GDM1 (cell line): ENCODE measurements around the gene SCAMP1.
"Not testable (repeated sequence)": the region's sequence is repeated elsewhere in the genome, so short reads cannot be mapped to it uniquely, and the experiment has no call there.

Experiments used
- DNase-seq: peaks from one replicate; lab custom pipeline; 2025; lab: John Stamatoyannopoulos, UW

The SCAMP1 gene, protein sequence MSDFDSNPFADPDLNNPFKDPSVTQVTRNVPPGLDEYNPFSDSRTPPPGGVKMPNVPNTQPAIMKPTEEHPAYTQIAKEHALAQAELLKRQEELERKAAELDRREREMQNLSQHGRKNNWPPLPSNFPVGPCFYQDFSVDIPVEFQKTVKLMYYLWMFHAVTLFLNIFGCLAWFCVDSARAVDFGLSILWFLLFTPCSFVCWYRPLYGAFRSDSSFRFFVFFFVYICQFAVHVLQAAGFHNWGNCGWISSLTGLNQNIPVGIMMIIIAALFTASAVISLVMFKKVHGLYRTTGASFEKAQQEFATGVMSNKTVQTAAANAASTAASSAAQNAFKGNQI

DNA sequence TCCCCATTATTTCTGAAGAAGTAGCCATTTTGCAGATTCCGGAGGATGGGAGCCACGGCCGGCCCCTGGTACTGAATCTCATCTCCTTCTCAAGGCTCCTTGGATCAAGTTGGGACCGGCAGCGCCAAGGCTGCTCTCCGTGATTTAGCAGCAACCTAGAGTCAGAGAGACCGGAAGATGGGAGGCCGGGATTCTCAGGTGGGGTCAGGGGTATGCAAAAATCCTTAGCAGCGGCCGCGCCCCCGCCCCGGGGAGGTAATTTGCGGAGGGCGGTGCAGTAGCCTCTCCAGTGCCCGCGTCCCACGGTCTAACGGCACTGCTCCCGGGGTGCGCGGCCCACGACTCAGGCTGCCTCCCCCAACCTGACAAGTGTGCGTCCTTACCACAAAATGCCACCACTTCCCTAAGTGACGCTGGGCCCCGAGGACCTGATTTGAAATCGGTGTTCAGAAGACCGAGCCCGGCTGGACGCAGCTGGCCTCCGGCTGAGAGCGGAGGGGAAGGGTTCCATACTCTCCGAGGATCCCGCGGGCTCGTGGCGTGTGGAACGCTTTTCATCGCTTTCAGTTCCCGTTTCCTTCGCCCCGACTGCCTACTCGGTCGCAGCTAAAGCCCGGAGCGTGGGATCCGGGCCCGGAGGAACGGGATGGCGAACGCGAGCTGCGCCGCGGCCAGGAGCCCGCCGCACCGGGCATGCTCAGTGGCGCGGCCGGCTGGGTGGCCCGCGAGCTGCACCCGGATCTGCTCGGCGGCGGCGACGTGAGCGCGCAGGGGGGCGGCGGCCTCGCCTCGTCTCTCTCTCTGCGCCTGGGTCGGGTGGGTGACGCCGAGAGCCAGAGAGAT is at the start of gene SCAMP1:
Gene SCAMP1 (plus strand): TSS at position 787 of the 843 bp plus-strand sequence. CDS start 55 bp downstream, at position 842.
- peak; percentile 96 for DNase-seq

DNA sequence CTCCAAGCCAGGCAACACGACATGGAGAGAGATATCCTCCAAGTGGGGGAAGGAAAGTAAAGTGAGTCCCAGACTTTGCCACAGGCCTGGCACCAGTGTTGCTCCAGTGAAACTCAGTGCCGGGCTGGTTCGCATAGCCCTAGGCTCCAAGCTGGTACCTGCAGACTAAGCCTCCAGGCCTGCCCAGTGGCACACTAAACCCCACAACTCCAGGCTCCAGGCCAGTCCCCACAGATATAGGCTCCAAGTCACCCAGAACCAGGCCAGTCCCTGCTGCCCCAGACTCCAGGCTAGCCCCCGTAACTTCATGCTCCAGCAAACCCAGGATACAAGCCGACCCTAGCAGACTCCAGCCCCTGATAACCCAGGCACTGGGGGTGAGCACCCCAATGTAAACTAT is 42.9 kb upstream of the SCAMP1 start:
- no peak for DNase-seq

DNA sequence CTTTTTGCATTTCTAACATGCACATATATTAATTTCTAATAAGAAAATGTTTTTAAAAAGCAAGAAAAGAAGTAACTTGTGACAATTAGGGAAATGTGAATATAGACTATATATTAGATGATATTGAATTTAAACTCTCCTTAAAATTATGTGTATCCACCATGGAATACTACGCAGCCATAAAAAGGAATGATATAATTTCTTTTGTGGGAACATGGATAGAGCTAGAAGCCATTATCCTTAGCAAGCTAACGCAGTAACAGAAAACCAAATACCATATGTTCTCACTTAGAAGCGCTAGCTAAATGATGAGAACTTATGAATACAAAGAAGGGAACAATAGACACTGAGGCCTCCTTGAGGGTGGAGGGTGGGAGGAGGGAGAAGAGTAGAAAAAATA is 42.1 kb upstream of the SCAMP1 start:
- no peak for DNase-seq

DNA sequence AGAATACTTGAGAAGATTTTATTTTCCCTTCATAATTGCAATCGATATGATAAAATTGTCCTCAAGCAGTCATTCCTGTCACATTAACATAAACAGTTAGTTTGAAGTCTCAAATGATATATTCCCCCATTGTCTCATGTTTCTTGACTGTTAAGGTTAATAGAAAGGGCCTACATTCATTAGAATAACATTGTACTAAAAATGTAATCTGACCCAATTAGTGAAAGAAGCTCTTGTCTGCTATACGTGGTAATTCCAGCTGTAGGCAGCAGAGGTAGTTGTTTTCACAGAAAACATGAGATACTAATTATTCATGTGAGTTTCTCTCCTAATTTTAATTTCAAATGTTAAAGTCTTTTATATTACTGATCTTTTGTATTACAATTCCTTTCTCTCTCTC is 40.0 kb upstream of the SCAMP1 start:
- peak; percentile 2 for DNase-seq

DNA sequence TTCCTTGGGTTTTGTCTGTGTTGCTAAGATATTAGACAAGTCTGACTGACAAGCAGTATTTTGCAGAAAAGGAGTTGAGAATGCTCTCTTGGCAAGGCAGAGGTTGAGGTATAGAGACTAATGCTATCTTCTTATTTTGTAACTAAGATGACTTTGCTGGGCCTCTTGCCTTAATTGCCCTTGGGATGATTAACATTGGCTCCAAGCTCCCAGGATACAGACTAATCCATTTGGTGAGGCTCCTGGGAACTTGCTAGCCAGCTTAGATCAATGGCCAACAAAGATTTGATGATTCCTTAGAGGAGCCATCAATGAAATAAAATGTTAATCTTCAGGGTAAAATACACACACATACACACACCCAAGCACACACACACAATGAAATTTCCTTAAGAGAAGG is 37.2 kb upstream of the SCAMP1 start:
- DNase-seq = no peak

DNA sequence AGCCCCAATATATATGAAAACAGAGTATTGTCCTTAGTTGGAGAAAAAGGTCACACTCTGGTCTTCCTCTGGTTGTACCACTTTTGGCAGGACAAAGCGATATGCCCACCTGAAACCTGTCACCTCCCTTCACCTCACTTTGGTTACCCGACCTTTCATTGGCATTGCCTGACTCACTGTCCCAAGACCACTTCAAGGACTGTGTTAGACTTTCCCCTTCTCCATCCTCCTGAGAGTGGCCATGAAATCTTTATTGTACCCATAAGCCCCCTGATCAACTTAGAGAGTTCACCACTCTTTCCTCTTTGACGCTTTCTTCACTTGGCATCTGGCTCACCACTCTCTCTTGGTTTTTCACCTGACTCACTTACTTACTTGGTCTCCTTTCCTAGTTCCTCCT is 33.5 kb upstream of the SCAMP1 start:
- DNase-seq = no peak

DNA sequence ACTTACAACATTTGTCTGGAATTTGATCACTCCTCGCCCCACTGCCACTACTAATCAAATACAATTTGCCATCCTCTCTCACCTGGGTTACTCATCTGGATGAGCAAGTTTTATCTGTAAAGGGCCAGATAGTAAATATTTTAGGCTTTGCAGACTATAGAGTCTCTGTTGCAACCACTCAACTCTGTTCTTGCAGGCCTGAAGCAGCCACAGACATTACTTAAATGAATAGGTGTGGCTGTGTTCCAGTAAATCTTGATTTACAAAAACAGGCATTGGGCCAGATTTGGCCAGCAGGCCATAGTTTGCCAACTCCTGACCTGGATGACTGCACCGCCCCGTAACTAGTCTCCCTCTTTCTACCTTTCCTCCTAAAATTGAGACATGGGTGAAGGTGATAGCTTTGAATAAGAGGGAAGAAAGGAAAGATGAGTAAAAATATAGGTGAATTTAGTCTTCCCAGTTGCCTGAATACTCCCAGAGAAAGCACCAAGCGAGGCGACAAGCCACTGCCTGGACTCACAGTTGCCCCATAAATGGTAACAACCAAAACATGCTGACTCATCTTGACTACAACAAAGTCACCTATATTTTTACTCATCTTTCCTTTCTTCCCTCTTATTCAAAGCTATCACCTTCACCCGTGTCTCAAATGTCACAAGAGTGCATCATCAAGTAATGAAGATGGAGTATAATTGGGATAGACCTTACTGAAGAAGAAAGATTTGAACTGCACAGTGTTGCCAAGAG is 32.5 kb upstream of the SCAMP1 start:
- no peak for DNase-seq

DNA sequence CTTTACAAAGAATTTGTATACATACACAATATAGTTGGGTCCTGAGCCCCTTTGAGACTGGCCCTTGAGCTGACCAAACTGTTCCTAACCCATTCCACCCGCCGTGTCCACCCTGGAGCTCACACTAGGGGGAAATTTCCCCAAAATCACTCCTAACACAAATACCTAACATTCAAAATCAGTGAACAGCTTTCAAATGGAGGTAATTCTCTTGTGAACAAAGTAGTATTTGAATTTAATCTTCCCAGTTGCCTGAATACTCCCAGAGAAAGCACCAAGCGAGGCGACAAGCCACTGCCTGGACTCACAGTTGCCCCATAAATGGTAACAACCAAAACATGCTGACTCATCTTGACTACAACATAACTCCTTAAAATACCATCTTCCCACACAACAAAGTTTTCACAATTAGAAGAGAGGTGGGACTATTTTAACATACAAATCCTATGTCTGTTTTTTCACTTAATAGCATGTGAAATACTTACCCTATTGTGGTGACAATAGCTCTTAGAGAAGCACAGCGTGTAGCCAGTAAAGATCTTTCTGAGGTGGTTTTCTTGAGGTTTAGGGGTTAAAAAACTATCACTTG is 31.7 kb upstream of the SCAMP1 start:
- DNase-seq = no peak

DNA sequence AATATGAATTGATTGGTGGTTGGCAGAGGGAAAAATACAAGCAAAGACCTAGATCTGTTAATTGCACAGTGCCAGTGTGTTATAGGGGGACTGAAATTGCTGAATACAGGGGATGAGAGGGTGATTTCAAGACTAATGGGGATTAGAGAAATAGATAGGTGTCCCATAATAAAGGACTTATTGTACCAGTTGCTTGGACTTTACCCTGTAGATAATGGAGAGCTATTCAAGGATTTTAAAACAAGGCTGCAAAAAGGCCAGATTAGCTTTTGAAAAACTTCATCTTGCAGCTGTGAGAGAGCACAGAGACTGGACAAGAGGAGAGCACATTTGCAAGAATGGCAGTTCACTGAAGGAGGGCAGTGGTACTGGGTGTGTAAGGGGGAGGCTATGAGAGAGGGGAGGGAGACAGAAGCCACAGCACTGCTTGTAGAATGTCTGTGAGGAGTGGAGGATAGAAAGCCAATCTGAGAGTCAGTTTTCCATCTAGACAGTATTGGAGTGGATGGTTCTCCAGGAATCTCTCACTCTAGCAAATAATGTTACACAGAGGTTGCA is 28.8 kb upstream of the SCAMP1 start:
- DNase-seq = no peak

DNA sequence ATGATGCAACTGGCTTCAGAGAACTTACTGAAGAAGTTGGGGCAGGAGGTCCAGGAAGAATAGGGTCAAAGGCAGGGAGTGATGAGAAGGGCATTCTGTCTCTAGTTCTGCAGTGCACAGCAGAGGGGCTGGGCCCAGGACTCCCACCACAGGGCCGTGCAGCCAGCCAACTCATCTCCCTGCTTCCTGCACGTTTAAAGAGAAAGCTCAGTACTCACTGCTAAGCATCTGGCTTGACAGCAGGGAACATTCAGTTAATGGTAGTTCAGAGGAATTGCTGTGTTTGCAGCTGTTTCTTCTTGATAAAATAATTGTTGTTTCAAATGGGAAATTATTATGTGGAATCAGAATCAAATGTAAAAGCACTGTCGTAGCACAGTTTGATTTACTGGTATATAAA is 25.6 kb upstream of the SCAMP1 start:
- no peak for DNase-seq

DNA sequence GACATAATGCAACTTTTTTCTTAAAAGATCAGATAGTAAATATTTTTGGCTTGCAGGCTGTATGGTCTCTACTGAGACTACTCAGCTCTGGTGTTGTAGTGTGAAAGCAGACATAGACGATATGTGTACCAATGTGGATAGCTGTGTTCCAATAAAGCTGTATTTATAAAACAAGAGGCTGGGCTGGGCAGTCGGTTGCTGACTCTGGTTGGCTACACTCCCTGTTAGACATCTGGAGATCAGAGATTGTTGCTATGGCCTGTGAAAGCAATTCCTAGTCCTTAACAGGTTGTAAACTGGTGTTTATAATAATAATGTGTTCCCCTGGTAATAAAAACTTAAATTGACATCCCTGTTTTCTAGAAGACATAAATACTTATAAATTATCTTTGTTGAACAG is 24.4 kb upstream of the SCAMP1 start:
- DNase-seq = no peak

DNA sequence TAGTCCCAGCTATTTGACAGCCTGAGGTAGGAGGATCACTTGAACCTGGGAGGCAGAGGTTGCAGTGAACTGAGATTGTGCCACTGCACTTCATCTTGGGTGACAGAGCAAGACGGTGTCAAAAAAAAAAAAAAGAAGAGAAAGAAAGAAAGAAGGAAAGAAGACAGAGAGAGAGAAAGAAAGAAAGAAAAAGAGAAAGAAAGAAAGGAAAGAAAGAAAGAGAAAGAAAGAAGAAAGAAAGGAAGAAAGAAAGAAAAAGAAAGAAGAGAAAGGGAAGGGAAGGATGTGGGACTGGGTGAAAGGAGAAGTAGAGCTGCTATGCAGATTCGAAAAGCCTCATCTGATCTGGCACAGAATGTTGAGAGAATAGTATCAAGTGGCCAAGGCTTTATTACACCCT is 23.7 kb upstream of the SCAMP1 start:
- no peak for DNase-seq

DNA sequence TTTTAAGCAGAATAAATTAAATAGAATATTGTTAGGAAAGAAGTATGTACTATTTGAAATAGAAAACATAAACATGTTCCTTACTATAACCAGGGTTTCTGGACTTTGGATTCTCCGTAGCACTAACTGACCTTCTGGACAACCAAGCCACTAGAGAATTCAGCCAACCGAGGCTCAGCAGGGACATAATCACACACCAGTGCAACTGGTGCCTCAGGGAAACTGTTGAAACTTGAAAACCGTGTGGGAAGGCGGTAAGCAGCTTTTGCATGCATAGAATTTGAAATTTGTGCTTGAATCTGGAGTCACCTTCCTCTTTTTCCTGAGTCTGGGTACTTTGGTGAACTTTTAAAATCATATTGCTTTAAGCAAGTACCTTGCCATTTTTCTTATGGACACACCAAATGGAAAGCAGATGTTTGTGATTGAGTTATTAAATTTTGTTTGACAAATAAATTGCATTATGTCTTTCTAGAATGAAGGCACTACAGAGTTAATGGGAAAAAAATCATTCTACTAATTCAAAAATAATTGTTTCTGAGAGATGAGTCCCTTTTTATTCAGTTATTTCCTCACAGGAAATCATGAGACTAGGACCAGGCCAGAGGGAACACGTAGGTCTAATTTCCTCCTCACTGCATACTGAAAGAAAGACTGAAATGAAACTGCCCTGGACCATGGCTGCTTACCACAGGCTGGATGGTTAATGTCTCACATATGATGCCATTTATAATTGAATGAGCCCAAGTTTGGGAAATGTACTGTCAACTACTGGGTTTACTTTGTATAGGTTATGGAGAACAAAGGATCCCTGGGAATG is 20.6 kb upstream of the SCAMP1 start:
- no peak for DNase-seq

DNA sequence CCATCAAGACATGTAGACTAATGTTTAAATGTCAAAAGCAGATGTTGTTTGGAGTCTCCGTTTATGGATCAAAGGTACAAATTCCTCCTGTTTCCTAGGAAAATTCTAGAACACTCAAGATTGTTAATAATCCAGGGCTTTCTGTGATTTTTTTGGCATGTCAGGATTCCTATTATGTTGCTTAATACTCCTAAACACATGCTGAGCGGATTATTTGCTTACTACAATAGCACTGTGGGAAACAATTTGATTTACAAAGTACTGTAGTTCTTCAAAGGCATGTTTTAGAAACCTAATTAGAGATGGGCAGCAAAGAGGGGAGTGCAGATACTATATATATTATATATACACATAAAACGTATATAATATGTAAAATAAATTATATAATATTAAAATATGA is 19.0 kb upstream of the SCAMP1 start:
- DNase-seq = no peak

DNA sequence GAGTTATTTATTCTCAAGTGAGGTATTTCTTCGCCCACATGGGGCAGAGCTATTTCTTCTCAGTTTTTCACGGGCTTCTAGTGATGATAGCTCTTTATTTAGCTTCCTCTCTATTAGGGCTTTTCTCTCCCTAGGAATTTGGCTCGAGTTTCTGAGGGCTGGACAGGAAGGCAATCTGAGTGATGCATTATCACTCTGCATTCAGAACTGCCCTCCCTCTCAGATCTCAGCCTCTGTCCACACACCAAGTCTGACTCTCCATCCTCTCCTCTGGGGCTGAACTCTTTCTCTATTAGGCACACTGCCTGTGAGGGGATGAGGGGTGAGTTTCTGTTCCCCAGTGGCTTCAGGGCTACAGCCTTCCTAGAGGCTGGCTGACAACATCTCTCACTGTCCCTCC is 14.9 kb upstream of the SCAMP1 start:
- no peak for DNase-seq

DNA sequence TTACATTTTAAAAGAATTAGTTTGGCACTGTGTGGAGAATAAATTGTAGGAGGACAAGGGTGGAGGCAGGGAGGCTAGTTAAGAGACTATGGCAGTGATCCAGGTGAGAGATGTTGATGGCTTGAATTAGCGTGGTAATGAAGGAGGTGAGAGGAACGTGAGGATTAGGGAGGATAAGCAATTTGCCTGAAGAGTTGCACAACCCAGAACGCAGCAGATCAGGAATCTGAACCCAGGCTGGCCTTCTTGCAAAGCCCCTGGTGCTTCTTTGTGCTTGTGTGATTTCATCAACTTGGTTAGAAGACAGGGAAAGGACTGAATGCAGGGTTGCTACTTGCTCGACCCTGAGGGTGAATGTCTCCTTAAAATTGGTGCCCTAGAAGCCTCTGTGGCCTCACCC is 6.9 kb upstream of the SCAMP1 start:
- no peak for DNase-seq

DNA sequence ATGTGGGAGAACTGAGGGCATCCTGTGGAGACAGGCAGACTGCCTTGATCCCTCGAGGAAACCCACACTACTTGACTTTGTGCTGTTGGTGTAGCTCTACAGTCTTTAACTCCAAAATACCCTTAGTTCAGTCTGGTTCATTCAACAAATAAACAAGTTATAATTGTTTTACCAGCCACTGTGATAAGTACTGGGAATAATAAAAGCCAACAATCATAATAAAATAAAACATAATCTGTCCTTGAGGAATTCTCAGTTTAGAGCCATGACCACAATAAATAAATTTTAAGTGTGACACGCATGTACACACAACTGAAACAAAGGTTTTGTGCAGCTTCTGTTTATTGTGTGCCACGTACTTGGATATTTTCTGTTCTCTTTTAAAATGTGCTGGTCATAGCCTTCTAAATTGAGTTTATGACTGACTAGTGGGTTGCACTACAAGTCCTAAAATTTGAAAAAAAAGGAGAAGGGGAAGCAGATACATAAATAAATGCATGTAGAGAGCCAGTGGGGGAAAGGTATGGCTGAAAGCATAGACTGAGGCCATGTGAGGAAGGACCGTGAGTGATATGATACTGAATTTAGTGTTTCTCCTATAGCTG is 6.2 kb upstream of the SCAMP1 start:
- DNase-seq = no peak

DNA sequence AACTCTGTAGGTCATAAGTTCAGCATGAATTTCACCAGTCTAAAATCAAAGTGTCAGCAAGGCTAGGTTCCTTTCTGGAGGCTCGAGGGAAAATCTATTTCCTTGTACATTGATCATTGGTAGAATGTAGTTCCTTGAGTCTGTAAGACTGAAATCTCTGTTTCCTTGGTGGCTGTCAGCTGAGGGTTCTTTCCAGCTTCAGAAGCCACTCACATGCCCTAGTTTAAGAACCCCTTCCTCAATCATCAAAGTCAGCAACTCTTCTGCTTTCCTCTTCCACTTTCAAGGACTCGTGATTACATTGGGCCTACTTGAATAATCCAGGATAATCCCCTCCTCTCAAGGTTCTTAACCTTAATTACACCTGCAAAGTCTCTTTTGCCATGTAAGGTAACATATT is 4.9 kb upstream of the SCAMP1 start:
- no peak for DNase-seq

DNA sequence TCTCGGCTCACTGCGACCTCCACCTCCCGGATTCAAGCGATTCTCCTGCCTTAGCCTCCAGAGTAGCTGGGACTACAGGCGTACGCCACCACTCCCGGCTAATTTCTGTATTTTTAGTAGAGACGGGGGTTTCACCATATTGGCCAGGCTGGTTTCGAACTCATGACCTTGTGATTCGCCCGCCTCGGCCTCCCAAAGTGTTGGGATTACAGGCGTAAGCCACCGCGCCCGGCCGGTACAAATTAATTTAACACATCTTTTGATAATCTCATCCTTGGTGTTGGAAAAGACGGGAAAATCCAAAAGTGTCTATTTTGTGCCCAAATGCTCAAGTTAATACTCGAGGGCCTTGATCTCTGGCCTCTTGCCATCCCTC is 974 bp upstream of the SCAMP1 start:
- DNase-seq = not testable (repeated sequence)

DNA sequence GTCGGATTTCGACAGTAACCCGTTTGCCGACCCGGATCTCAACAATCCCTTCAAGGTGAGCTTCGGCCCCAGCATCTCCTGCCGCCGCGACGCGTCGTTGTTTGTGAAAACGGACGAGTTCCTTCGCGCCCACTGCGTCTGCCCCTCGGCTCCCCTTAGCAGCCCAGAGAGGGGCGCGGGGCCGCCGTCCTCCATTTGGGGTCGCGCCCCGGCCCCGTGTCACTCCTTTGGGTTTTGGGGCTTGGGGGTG is 182 bp downstream of the SCAMP1 start:
- no peak for DNase-seq
